Prostate gland (tissue), 2 donors: ENCODE measurements around the gene GNE.
A peak's percentile ranks its signal among the peaks of the same experiment; 100 is the strongest.

Experiments
- POLR2A ChIP-seq: fragments of 450-650 bp; IDR thresholded peaks from one replicate; pipeline ENCODE4 v1.6.1; 2016; ENCODE audit warnings: antibody characterized with exemption, mild to moderate bottlenecking
- POLR2AphosphoS5 ChIP-seq: sonication (generic); formaldehyde crosslinking; IDR thresholded peaks from one replicate; pipeline ENCODE4 v1.6.1; 2017; ENCODE audit warnings: antibody characterized with exemption
- TF ChIP-seq, protein P1 (sequence below), 4 experiments: fragments of 200-600 bp in 2 of 4; fragments of 450-650 bp in 2 of 4; sonication (generic) in 2 of 4; IDR thresholded peaks; 1 replicate in 3 of 4; 2 replicates in 1 of 4; pipeline ENCODE4 v1.5.1; 2016 to 2019; ENCODE audit warnings: antibody characterized with exemption in 4 of 4, mild to moderate bottlenecking in 2 of 4, moderate library complexity in 2 of 4

DNA sequence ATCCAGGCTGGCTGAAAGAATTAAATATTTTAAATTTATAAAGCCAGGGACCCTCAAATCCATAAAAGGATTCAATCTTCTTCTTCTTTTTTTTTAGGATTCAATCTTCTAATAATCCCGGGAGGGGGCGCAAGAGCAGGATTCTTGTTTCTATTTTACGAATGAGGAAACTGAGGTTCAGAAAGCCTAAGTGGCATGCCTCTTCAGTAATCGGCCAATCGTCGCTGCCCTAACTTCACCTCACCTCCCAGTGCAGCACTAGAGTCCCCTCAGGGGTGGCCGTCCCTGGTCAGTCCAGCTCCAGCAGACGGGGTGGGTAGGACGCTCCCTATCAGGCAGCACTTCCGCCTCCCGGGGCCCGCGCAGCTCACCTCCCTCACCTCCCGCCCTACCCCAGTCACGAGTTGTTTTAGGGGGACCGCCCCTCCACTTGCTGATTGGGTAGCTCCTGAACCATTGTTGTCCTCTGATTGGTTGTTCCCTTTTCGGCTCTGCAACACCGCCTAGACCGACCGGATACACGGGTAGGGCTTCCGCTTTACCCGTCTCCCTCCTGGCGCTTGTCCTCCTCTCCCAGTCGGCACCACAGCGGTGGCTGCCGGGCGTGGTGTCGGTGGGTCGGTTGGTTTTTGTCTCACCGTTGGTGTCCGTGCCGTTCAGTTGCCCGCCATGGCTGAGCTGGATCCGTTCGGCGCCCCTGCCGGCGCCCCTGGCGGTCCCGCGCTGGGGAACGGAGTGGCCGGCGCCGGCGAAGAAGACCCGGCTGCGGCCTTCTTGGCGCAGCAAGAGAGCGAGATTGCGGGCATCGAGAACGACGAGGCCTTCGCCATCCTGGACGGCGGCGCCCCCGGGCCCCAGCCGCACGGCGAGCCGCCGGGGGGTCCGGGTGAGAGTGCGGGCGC lies 67.6 kb downstream of the GNE start, which contains the start of gene CLTA:
- TF ChIP-seq POLR2AphosphoS5 (peak; percentile 98), POLR2A (peak; percentile 87)
- TF ChIP-seq, protein P1, sequence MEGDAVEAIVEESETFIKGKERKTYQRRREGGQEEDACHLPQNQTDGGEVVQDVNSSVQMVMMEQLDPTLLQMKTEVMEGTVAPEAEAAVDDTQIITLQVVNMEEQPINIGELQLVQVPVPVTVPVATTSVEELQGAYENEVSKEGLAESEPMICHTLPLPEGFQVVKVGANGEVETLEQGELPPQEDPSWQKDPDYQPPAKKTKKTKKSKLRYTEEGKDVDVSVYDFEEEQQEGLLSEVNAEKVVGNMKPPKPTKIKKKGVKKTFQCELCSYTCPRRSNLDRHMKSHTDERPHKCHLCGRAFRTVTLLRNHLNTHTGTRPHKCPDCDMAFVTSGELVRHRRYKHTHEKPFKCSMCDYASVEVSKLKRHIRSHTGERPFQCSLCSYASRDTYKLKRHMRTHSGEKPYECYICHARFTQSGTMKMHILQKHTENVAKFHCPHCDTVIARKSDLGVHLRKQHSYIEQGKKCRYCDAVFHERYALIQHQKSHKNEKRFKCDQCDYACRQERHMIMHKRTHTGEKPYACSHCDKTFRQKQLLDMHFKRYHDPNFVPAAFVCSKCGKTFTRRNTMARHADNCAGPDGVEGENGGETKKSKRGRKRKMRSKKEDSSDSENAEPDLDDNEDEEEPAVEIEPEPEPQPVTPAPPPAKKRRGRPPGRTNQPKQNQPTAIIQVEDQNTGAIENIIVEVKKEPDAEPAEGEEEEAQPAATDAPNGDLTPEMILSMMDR (IDR thresholded peaks at IDR 0.05): peak; percentile 21 to 76 (median 56)
